Measurements from ENCODE around the gene YIPF2. TPM values are rescaled to one million over a fixed set of nuclear protein-coding genes. Genes with fewer than 3 reads are reported as not detected.

The YIPF2 gene
- polyA plus RNA-seq, 1 of the 3 experiments (the other 2 are of a cell fraction) = 61.3 TPM

DNA sequence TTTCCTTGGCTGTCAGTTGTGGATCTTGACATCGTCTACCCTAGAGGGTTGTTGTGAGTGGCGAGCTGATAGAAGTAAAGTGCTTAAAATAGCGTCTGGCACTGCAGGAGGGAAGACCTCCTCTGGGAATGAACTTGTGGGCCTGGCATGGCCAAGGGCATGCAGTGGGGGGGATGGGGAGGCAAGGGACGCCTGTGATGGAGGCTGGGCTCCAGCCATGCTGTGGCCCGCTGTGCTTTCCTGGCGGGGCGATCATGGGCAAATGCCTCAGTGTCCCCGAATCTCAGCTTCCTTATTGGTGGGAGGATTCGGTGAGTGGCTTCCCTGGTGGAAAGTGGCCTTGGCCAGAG is 46.4 kb downstream of the YIPF2 start (continued):
- TF ChIP-seq JUND (IDR thresholded peaks at IDR 0.05) (no peak), SIN3A (IDR thresholded peaks at IDR 0.05; ENCODE audit: borderline replicate concordance, low read depth, low read length) (no peak), FOSL2 (IDR thresholded peaks at IDR 0.05; ENCODE audit: borderline replicate concordance, low read depth) (no peak), CHD2 (IDR thresholded peaks at IDR 0.05; ENCODE audit: low read length, partially characterized antibody) (no peak), TEAD4 (IDR thresholded peaks at IDR 0.05; ENCODE audit: borderline replicate concordance, insufficient read depth) (no peak), RCOR1 (IDR thresholded peaks at IDR 0.05; ENCODE audit: low read length) (no peak)
- TF ChIP-seq, protein P1, sequence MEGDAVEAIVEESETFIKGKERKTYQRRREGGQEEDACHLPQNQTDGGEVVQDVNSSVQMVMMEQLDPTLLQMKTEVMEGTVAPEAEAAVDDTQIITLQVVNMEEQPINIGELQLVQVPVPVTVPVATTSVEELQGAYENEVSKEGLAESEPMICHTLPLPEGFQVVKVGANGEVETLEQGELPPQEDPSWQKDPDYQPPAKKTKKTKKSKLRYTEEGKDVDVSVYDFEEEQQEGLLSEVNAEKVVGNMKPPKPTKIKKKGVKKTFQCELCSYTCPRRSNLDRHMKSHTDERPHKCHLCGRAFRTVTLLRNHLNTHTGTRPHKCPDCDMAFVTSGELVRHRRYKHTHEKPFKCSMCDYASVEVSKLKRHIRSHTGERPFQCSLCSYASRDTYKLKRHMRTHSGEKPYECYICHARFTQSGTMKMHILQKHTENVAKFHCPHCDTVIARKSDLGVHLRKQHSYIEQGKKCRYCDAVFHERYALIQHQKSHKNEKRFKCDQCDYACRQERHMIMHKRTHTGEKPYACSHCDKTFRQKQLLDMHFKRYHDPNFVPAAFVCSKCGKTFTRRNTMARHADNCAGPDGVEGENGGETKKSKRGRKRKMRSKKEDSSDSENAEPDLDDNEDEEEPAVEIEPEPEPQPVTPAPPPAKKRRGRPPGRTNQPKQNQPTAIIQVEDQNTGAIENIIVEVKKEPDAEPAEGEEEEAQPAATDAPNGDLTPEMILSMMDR (IDR thresholded peaks at IDR 0.05) = no peak

DNA sequence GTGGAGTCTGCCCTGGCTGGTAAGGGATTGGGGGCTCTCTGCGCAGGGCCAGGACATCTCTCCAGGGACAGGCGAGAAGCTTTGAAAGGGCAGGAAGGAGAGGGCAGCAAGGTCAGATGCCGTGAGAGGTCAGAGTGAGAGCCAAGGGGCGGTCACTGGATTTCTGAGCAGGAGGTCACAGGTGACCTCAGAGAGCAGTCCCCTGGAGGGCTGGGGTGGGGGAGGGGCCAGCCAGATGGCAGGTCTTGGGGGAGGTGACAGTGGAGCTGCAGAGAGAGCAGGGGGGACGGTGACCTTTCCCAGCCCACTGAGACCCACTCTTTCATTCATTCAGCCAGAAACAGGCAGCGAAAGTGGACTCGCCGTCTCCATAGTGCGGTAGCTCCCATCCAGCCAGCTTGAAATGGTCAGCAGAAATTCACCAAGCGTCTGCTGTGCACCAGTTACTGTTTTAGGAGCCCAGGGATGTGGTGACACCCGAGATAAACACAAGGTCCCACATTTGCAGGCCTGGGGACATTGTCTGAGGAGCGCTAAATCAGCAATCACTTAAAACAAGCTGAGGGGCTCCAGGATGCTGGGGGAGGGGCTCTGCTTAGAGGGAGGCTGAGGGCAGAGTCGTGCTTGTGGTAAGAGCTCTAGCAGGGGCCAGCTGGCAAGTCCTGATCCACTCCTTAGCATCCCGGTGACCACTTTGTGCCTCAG is 46.9 kb downstream of the YIPF2 start:
- H2AFZ ChIP-seq (ENCODE audit: low read depth) = no peak overlapping the region
- ChIA-PET POLR2A (interaction anchor here (1.2 to 1.3 kb wide), 2 partner anchors 9 to 11 kb away, joined by 4 read pairs; no protein-coding TSS in a partner anchor), CTCF (interaction anchor here (0.6 to 5.1 kb wide), 6 partner anchors 9 to 54 kb away, joined by 3 to 49 read pairs (median 3); partner anchors contain the start of gene CARM1)
- peaks cover 100% of the 10 kb centered on the region for H3K79me2 ChIP-seq (ENCODE audit: insufficient read depth)
- no peaks in the 10 kb centered on the region for H3K36me3 ChIP-seq (replicated peaks in 1 of 2; ENCODE audit: control insufficient read depth in 1 of 2, insufficient read depth in 2 of 2, low read length in 1 of 2)
- 83% methylated on average over 12 of the region's 14 CpGs for WGBS (ENCODE audit: low lambda C conversion rate)
- H4K20me1 ChIP-seq (ENCODE audit: insufficient read depth) = peaks cover 53% of the 10 kb centered on the region
- H3K9ac ChIP-seq = no peak overlapping the region
- TF ChIP-seq, protein P2, sequence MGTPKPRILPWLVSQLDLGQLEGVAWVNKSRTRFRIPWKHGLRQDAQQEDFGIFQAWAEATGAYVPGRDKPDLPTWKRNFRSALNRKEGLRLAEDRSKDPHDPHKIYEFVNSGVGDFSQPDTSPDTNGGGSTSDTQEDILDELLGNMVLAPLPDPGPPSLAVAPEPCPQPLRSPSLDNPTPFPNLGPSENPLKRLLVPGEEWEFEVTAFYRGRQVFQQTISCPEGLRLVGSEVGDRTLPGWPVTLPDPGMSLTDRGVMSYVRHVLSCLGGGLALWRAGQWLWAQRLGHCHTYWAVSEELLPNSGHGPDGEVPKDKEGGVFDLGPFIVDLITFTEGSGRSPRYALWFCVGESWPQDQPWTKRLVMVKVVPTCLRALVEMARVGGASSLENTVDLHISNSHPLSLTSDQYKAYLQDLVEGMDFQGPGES (IDR thresholded peaks at IDR 0.05; ENCODE audit: low read depth, low read length) = no peak
- TF ChIP-seq RCOR1 (IDR thresholded peaks at IDR 0.05; ENCODE audit: low read length) (no peak), RAD21 (IDR thresholded peaks at IDR 0.05; ENCODE audit: low read length) (no peak), FOXM1 (IDR thresholded peaks at IDR 0.05; ENCODE audit: low read depth) (no peak), ELF1 (IDR thresholded peaks at IDR 0.05) (no peak), MEF2A (IDR thresholded peaks at IDR 0.05; ENCODE audit: borderline replicate concordance, low read depth) (no peak), SMC3 (IDR thresholded peaks at IDR 0.05; ENCODE audit: low read depth, low read length) (no peak), CHD2 (IDR thresholded peaks at IDR 0.05; ENCODE audit: low read length, partially characterized antibody) (no peak), TEAD4 (IDR thresholded peaks at IDR 0.05; ENCODE audit: borderline replicate concordance, insufficient read depth) (no peak), RXRA (IDR thresholded peaks at IDR 0.05; ENCODE audit: borderline replicate concordance, low read depth) (no peak), YY1 (IDR thresholded peaks at IDR 0.05; ENCODE audit: low read depth) (no peak), FOSL2 (IDR thresholded peaks at IDR 0.05; ENCODE audit: borderline replicate concordance, low read depth) (no peak), GATA2 (CRISPR knock-in tag; IDR thresholded peaks at IDR 0.05) (no peak)
- TF ChIP-seq, protein P3, sequence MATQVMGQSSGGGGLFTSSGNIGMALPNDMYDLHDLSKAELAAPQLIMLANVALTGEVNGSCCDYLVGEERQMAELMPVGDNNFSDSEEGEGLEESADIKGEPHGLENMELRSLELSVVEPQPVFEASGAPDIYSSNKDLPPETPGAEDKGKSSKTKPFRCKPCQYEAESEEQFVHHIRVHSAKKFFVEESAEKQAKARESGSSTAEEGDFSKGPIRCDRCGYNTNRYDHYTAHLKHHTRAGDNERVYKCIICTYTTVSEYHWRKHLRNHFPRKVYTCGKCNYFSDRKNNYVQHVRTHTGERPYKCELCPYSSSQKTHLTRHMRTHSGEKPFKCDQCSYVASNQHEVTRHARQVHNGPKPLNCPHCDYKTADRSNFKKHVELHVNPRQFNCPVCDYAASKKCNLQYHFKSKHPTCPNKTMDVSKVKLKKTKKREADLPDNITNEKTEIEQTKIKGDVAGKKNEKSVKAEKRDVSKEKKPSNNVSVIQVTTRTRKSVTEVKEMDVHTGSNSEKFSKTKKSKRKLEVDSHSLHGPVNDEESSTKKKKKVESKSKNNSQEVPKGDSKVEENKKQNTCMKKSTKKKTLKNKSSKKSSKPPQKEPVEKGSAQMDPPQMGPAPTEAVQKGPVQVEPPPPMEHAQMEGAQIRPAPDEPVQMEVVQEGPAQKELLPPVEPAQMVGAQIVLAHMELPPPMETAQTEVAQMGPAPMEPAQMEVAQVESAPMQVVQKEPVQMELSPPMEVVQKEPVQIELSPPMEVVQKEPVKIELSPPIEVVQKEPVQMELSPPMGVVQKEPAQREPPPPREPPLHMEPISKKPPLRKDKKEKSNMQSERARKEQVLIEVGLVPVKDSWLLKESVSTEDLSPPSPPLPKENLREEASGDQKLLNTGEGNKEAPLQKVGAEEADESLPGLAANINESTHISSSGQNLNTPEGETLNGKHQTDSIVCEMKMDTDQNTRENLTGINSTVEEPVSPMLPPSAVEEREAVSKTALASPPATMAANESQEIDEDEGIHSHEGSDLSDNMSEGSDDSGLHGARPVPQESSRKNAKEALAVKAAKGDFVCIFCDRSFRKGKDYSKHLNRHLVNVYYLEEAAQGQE (IDR thresholded peaks at IDR 0.05; ENCODE audit: low read depth, low read length) = no peak
- TF ChIP-seq, protein P4, sequence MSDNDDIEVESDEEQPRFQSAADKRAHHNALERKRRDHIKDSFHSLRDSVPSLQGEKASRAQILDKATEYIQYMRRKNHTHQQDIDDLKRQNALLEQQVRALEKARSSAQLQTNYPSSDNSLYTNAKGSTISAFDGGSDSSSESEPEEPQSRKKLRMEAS (IDR thresholded peaks at IDR 0.05; ENCODE audit: low read depth) = no peak
- peak; percentile 45 for DNase-seq
- no peaks in the 10 kb centered on the region for H3K9me3 ChIP-seq
- no peaks in the 10 kb centered on the region for H3K27me3 ChIP-seq (ENCODE audit: insufficient read depth)
- H3F3A ChIP-seq (replicated peaks; ENCODE audit: insufficient read depth) = peaks cover 10% of the 10 kb centered on the region
- H3K9me2 ChIP-seq = no peaks in the 10 kb centered on the region
- peaks cover 9 to 19% of the 10 kb centered on the region in 2 experiments; a peak in 1 of 4 replicates for H3K4me1 ChIP-seq (ENCODE audit: control insufficient read depth in 1 of 2, insufficient read depth in 2 of 2, low read depth in 1 of 2, low read length in 1 of 2)
- no peak overlapping the region for H3K4me3 ChIP-seq (ENCODE audit: low read depth in 2 of 2, low read length in 1 of 2)
- H3K4me2 ChIP-seq = no peak overlapping the region; the same call in 1 of the 2 replicates
- H3K27ac ChIP-seq (ENCODE audit: low read depth in 2 of 2, low read length in 1 of 2) = no peak overlapping the region; a peak in 1 of 4 replicates
